Left lung (tissue), 10 donors: ENCODE measurements around the gene EML4. TPM values are rescaled to one million over a fixed set of nuclear protein-coding genes. Genes with fewer than 3 reads are reported as not detected.
"Not testable (repeated sequence)": the region's sequence is repeated elsewhere in the genome, so short reads cannot be mapped to it uniquely, and the experiment has no call there.

Source experiments
- ATAC-seq: fragments of 200-7000 bp; cut with Tn5 transposase; one replicate; pipeline ENCODE4 v1.9.1; 2020; ENCODE audit warnings: moderate library complexity
- DNase-seq, 4 donors: peaks; one replicate each; pipeline ENCODE4 v3.0.0-alpha.2; 2013 to 2020
- H3K27ac ChIP-seq, 2 donors: fragments of 200-600 bp; sonication (generic) in 1 of 2; one replicate each; pipeline versions ENCODE4 v1.5.0 to v1.8.0; 2020 to 2021
- H3K27me3 ChIP-seq, 2 donors: fragments of 200-600 bp; sonication (generic) in 1 of 2; one replicate each; pipeline versions ENCODE4 v1.5.0 to v1.8.0; 2020 to 2021
- H3K36me3 ChIP-seq, 2 donors: fragments of 200-600 bp; sonication (generic) in 1 of 2; one replicate each; pipeline versions ENCODE4 v1.5.0 to v1.8.0; 2020 to 2021
- H3K4me1 ChIP-seq, 2 donors: fragments of 200-600 bp; one replicate each; pipeline ENCODE4 v1.8.0; 2021
- H3K4me3 ChIP-seq, 2 donors: fragments of 200-600 bp; sonication (generic) in 1 of 2; one replicate each; pipeline versions ENCODE4 v1.5.0 to v1.8.0; 2020 to 2021; ENCODE audit warnings: mild to moderate bottlenecking in 1 of 2
- H3K9me3 ChIP-seq, 2 donors: fragments of 200-600 bp; sonication (generic) in 1 of 2; one replicate each; pipeline versions ENCODE4 v1.5.0 to v1.8.0; 2020 to 2021
- intact Hi-C, 2 donors: fragments of 100-400 bp; cut with DNase I; formaldehyde crosslinking; loops; one replicate each; pipeline versions ENCODE4 v1.11.2 to v1.14.2; 2022
- polyA plus RNA-seq, 6 donors: library from polyadenylated mRNA; unstranded; fragments of 120-200 nt; gene quantifications; one replicate each; pipeline ENCODE4 v1.2.1, GENCODE V29; 2013; ENCODE audit not compliant: insufficient read length in 6 of 6
- total RNA-seq, 2 donors: library from RNA; stranded (reverse); fragmentation: NEBNext Ultra II Directional; extraction: Animal tissue kit (Norgen Biotek cat#: 25700); gene quantifications; one replicate each; pipeline ENCODE4 v1.2.1, GENCODE V29; 2021
- TF ChIP-seq, protein P1 (sequence below), 2 donors: fragments of 200-600 bp; sonication (generic) in 1 of 2; IDR thresholded peaks; one replicate each; pipeline versions ENCODE4 v1.5.0 to v1.8.0; 2021; ENCODE audit warnings: antibody characterized with exemption in 2 of 2
- donor health status: DM: no; HTN: yes; CAD: no.
- donor health status: DM: no; HTN: no; CAD: no.

EML4 gene
- total and polyA plus RNA-seq, 8 donors: 77.5 to 110 (median 89.5) TPM

- peaks cover 21 to 59% of the 10 kb centered on the region in 2 donors for H3K4me1 ChIP-seq
- H3K27me3 ChIP-seq: peaks cover 0 to 6% of the 10 kb centered on the region in 2 donors
- peak in 1 of 4 donors; percentile 51 for DNase-seq
- TF ChIP-seq, protein P1, sequence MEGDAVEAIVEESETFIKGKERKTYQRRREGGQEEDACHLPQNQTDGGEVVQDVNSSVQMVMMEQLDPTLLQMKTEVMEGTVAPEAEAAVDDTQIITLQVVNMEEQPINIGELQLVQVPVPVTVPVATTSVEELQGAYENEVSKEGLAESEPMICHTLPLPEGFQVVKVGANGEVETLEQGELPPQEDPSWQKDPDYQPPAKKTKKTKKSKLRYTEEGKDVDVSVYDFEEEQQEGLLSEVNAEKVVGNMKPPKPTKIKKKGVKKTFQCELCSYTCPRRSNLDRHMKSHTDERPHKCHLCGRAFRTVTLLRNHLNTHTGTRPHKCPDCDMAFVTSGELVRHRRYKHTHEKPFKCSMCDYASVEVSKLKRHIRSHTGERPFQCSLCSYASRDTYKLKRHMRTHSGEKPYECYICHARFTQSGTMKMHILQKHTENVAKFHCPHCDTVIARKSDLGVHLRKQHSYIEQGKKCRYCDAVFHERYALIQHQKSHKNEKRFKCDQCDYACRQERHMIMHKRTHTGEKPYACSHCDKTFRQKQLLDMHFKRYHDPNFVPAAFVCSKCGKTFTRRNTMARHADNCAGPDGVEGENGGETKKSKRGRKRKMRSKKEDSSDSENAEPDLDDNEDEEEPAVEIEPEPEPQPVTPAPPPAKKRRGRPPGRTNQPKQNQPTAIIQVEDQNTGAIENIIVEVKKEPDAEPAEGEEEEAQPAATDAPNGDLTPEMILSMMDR (IDR thresholded peaks at IDR 0.05): no peak
- H3K9me3 ChIP-seq: no peaks in the 10 kb centered on the region
- intact Hi-C loops: no loop called here
- H3K27ac ChIP-seq: peak overlapping the region in 1 of 2 donors; percentile 45
- H3K4me3 ChIP-seq: no peak overlapping the region
- no peaks in the 10 kb centered on the region for H3K36me3 ChIP-seq
- ATAC-seq: peak; percentile 57
Observed at GRCh38 chr2:42125841-42126594, 43.1 kb upstream of the EML4 start.

GRCh38 chr2:42126873-42127272, 42.3 kb upstream of the EML4 start:
- peak overlapping the region; percentile 45 to 60 for H3K27ac ChIP-seq
- peak; percentile 38 for ATAC-seq

GRCh38 chr2:42127425-42128424, 41.4 kb upstream of the EML4 start:
- intact Hi-C loops: no loop called here
- DNase-seq (no peak), ATAC-seq (peak; percentile 76)
- H3K9me3 ChIP-seq: no peaks in the 10 kb centered on the region
- H3K4me1 ChIP-seq: peaks cover 27 to 74% of the 10 kb centered on the region in 2 donors
- peaks cover 0 to 6% of the 10 kb centered on the region in 2 donors for H3K27me3 ChIP-seq
- peak overlapping the region; percentile 45 to 60 for H3K27ac ChIP-seq
- H3K4me3 ChIP-seq: no peak overlapping the region
- TF ChIP-seq, protein P1 (IDR thresholded peaks at IDR 0.05): no peak
- H3K36me3 ChIP-seq: no peaks in the 10 kb centered on the region

More at GRCh38 chr2:42126873-42127272, 42.3 kb upstream of the EML4 start:
- H3K27me3 ChIP-seq, H3K4me3 ChIP-seq, DNase-seq, H3K9me3 ChIP-seq, intact Hi-C loops, H3K36me3 ChIP-seq: not testable (repeated sequence)
- H3K4me1 ChIP-seq: peaks cover 21 to 65% of the 10 kb centered on the region in 2 donors

DNA sequence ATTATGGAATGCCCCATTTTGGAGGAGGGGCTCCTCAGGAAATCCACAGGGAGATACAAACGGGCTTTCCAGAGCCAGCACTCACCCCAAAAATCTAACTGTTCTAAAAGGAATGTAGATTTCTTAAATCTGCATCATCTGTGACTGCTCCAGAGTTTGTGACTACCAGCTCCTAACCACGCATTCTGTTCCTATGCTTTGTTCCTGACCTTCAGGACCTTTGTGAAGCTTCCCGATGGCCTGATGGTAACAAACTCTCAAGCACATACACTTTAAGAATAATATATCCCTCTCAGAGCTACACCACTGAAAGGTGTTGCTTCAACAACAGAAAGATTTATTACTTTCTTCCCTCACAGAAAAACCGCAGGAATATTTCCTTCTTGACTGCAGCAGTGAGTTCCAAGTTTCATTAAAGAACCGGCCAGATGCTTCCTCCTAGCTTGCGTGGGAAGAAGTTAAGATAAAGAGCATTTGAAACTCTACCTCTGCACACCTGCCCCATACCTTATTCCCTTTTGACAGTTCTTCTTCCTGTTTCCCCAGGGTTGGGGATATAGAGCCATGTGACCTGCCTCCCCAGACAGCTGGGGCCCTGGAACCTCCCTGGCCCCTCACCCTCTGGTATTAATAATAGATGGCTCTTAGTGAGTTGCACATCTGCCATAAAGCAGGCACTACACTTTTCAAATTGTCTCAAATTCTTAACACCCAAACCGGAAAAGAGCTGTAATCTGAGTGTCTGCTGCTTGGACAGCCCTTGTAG, 40.2 kb upstream of the EML4 start:
- Histone ChIP-seq H3K27me3 (no peaks in the 10 kb centered on the region), H3K4me1 (peaks cover 35 to 81% of the 10 kb centered on the region in 2 donors), H3K9me3 (no peaks in the 10 kb centered on the region), H3K27ac (no peak overlapping the region), H3K4me3 (no peak overlapping the region), H3K36me3 (no peaks in the 10 kb centered on the region)
- intact Hi-C loops: no loop called here
- no peak for ATAC-seq
- DNase-seq: no peak
- TF ChIP-seq, protein P1 (IDR thresholded peaks at IDR 0.05): no peak

- H3K4me3 ChIP-seq: no peak overlapping the region
- TF ChIP-seq, protein P1 (IDR thresholded peaks at IDR 0.05): no peak
- H3K9me3 ChIP-seq: no peaks in the 10 kb centered on the region
- H3K27ac ChIP-seq: no peak overlapping the region
- peaks cover 35 to 78% of the 10 kb centered on the region in 2 donors for H3K4me1 ChIP-seq
- H3K36me3 ChIP-seq: no peaks in the 10 kb centered on the region
- DNase-seq (no peak), ATAC-seq (no peak)
- intact Hi-C loops: no loop called here
- H3K27me3 ChIP-seq: no peaks in the 10 kb centered on the region
Observed at GRCh38 chr2:42129487-42129852, 39.7 kb upstream of the EML4 start.
